Mesendoderm (in vitro differentiated cells): ENCODE data around the gene EHD1.

Experiments
- DNase-seq: peaks from one replicate; pipeline ENCODE4 v3.0.0; 2013
- H2AK5ac ChIP-seq: 2 replicates; pipeline ENCODE4 v1.6.1; 2013; ENCODE audit warnings: low read length, inconsistent platforms
- H2BK120ac ChIP-seq: 2 replicates; pipeline ENCODE4 v1.6.1; 2013; ENCODE audit warnings: low read depth, mild to moderate bottlenecking, low read length, moderate library complexity, mixed read lengths
- H2BK15ac ChIP-seq: replicated peaks from 2 replicates; pipeline ENCODE4 v1.6.1; 2013; ENCODE audit warnings: low read depth, mild to moderate bottlenecking, moderate library complexity
- H2BK5ac ChIP-seq: 2 replicates; pipeline ENCODE4 v1.6.1; 2013; ENCODE audit warnings: low read length, inconsistent platforms
- H3K18ac ChIP-seq: 2 replicates; pipeline ENCODE4 v1.6.1; 2013; ENCODE audit warnings: mild to moderate bottlenecking, low read length, mixed read lengths
- H3K23ac ChIP-seq: one replicate; pipeline ENCODE4 v1.6.1; 2013; ENCODE audit warnings: low read length
- H3K27ac ChIP-seq: 2 replicates; pipeline ENCODE4 v1.5.1; 2013; ENCODE audit warnings: low read depth, mild to moderate bottlenecking, inconsistent platforms, low read length, moderate library complexity
- H3K27me3 ChIP-seq: 2 replicates; pipeline ENCODE4 v1.6.1; 2013; ENCODE audit warnings: low read length, control low read depth, mild to moderate bottlenecking, inconsistent platforms; ENCODE audit not compliant: insufficient read depth, poor library complexity
- H3K36me3 ChIP-seq: 2 replicates; pipeline ENCODE4 v1.6.1; 2013; ENCODE audit warnings: low read length, inconsistent platforms; ENCODE audit not compliant: control insufficient read depth, insufficient read depth
- H3K4ac ChIP-seq: one replicate; pipeline ENCODE4 v1.6.1; 2013; ENCODE audit warnings: low read depth, mild to moderate bottlenecking, low read length, moderate library complexity
- H3K4me1 ChIP-seq: 2 replicates; pipeline ENCODE4 v1.6.1; 2013; ENCODE audit warnings: low read depth, low read length, inconsistent platforms; ENCODE audit not compliant: control insufficient read depth
- H3K4me2 ChIP-seq: 2 replicates; pipeline ENCODE4 v1.6.1; 2013; ENCODE audit warnings: low read length
- H3K4me3 ChIP-seq: 2 replicates; pipeline ENCODE4 v1.5.1; 2013; ENCODE audit warnings: mild to moderate bottlenecking, low read length
- H3K56ac ChIP-seq: one replicate; pipeline ENCODE4 v1.6.1; 2013; ENCODE audit warnings: low read length
- H3K79me1 ChIP-seq: 2 replicates; pipeline ENCODE4 v1.6.1; 2013; ENCODE audit warnings: low read length, inconsistent platforms
- H3K79me2 ChIP-seq: 2 replicates; pipeline ENCODE4 v1.6.1; 2013; ENCODE audit warnings: mild to moderate bottlenecking, low read length; ENCODE audit not compliant: control insufficient read depth, insufficient read depth
- H3K9ac ChIP-seq: 2 replicates; pipeline ENCODE4 v1.6.1; 2013; ENCODE audit warnings: low read length, inconsistent platforms
- H4K5ac ChIP-seq: one replicate; pipeline ENCODE4 v1.6.1; 2013; ENCODE audit warnings: low read length
- H4K8ac ChIP-seq: one replicate; pipeline ENCODE4 v1.6.1; 2013; ENCODE audit warnings: low read depth, mild to moderate bottlenecking, control low read depth, low read length, moderate library complexity
- WGBS: extraction: QIAGEN DNeasy Blood & Tissue Kit; methylation state at CpG from one replicate; pipeline ENCODE4 v1.1.7; 2013; ENCODE audit warnings: low lambda C conversion rate, missing lambda C conversion rate; ENCODE audit not compliant: insufficient coverage; ENCODE audit errors: extremely low coverage; 5-methylcytosine and 5-hydroxymethylcytosine counted together

The EHD1 gene

GRCh38 chr11:64863391-64864060 is 14.9 kb downstream of the EHD1 start:
- H3K4me2 ChIP-seq = no peak overlapping the region
- H3K27ac ChIP-seq = no peak overlapping the region
- H3K4me1 ChIP-seq = no peaks in the 10 kb centered on the region
- H3K79me2 ChIP-seq = no peaks in the 10 kb centered on the region
- no peak overlapping the region for H3K18ac ChIP-seq
- H4K5ac ChIP-seq = no peak overlapping the region
- H3K4me3 ChIP-seq = no peak overlapping the region
- no peak overlapping the region for H3K4ac ChIP-seq
- H2AK5ac ChIP-seq = no peak overlapping the region
- no peak overlapping the region for H3K9ac ChIP-seq
- no peak overlapping the region for H2BK5ac ChIP-seq
- no peaks in the 10 kb centered on the region for H3K36me3 ChIP-seq
- H3K23ac ChIP-seq = no peak overlapping the region
- no peak overlapping the region for H2BK15ac ChIP-seq
- H3K27me3 ChIP-seq = no peaks in the 10 kb centered on the region
- DNase-seq = no peak
- H3K79me1 ChIP-seq = peaks cover 6% of the 10 kb centered on the region
- no CpG with 5 or more reads among the region's 23 CpGs for WGBS
- H2BK120ac ChIP-seq = no peak overlapping the region
- no peak overlapping the region for H4K8ac ChIP-seq
- no peak overlapping the region for H3K56ac ChIP-seq

- H3K4me1 ChIP-seq = no peaks in the 10 kb centered on the region
- H2AK5ac ChIP-seq = no peak overlapping the region
Observed at GRCh38 chr11:64862987-64863390, 15.4 kb downstream of the EHD1 start.

GRCh38 chr11:64861227-64861975 is 17.0 kb downstream of the EHD1 start:
- Histone ChIP-seq H3K79me1 (peaks cover 5% of the 10 kb centered on the region), H2BK15ac (no peak overlapping the region), H4K5ac (no peak overlapping the region), H3K4me3 (no peak overlapping the region), H2AK5ac (no peak overlapping the region), H3K18ac (no peak overlapping the region), H3K4ac (no peak overlapping the region), H2BK120ac (no peak overlapping the region), H3K4me1 (no peaks in the 10 kb centered on the region), H2BK5ac (no peak overlapping the region), H3K36me3 (no peaks in the 10 kb centered on the region), H3K56ac (no peak overlapping the region), H3K23ac (no peak overlapping the region), H3K4me2 (no peak overlapping the region), H3K9ac (no peak overlapping the region), H3K27ac (no peak overlapping the region), H3K79me2 (no peaks in the 10 kb centered on the region), H3K27me3 (no peaks in the 10 kb centered on the region), H4K8ac (no peak overlapping the region)
- no peak for DNase-seq
- WGBS = no CpG with 5 or more reads among the region's 6 CpGs

More at GRCh38 chr11:64862987-64863390, 15.4 kb downstream of the EHD1 start:
- no peak overlapping the region for H4K5ac ChIP-seq
- no peak overlapping the region for H2BK15ac ChIP-seq
- H3K79me2 ChIP-seq = no peaks in the 10 kb centered on the region
- H3K56ac ChIP-seq = peak overlapping the region; percentile 10
- H3K4me3 ChIP-seq = no peak overlapping the region
- no peaks in the 10 kb centered on the region for H3K27me3 ChIP-seq
- H3K79me1 ChIP-seq = peaks cover 5% of the 10 kb centered on the region
- H3K4ac ChIP-seq = no peak overlapping the region
- no peak overlapping the region for H2BK5ac ChIP-seq
- H4K8ac ChIP-seq = no peak overlapping the region
- no peaks in the 10 kb centered on the region for H3K36me3 ChIP-seq
- no CpG with 5 or more reads among the region's 9 CpGs for WGBS
- H3K18ac ChIP-seq = no peak overlapping the region
- no peak for DNase-seq
- H2BK120ac ChIP-seq = no peak overlapping the region
- H3K9ac ChIP-seq = no peak overlapping the region
- H3K23ac ChIP-seq = no peak overlapping the region
- H3K27ac ChIP-seq = no peak overlapping the region
- no peak overlapping the region for H3K4me2 ChIP-seq

GRCh38 chr11:64859542-64860414 is 18.6 kb downstream of the EHD1 start:
- Histone ChIP-seq H3K56ac (no peak overlapping the region), H3K9ac (no peak overlapping the region), H3K4me3 (no peak overlapping the region), H3K27me3 (no peaks in the 10 kb centered on the region), H3K4me1 (no peaks in the 10 kb centered on the region), H4K5ac (no peak overlapping the region), H3K4ac (no peak overlapping the region), H3K4me2 (no peak overlapping the region), H3K18ac (no peak overlapping the region), H2BK15ac (no peak overlapping the region), H3K36me3 (no peaks in the 10 kb centered on the region), H3K27ac (no peak overlapping the region), H4K8ac (no peak overlapping the region), H2BK120ac (no peak overlapping the region), H2AK5ac (no peak overlapping the region), H3K79me2 (no peaks in the 10 kb centered on the region), H3K79me1 (no peaks in the 10 kb centered on the region), H2BK5ac (no peak overlapping the region), H3K23ac (no peak overlapping the region)
- no CpG with 5 or more reads among the region's 33 CpGs for WGBS
- no peak for DNase-seq

- no peak overlapping the region for H2BK5ac ChIP-seq
- H2BK15ac ChIP-seq = no peak overlapping the region
- no peak overlapping the region for H3K4ac ChIP-seq
- no peak overlapping the region for H3K18ac ChIP-seq
- H2AK5ac ChIP-seq = no peak overlapping the region
- H3K4me3 ChIP-seq = no peak overlapping the region
- H3K27me3 ChIP-seq = no peaks in the 10 kb centered on the region
- H3K4me2 ChIP-seq = no peak overlapping the region
- no peak overlapping the region for H3K27ac ChIP-seq
- H4K5ac ChIP-seq = no peak overlapping the region
- H3K79me2 ChIP-seq = no peaks in the 10 kb centered on the region
- no peak overlapping the region for H3K23ac ChIP-seq
- DNase-seq = no peak
- H3K4me1 ChIP-seq = no peaks in the 10 kb centered on the region
- H3K9ac ChIP-seq = no peak overlapping the region
- no peaks in the 10 kb centered on the region for H3K79me1 ChIP-seq
- no CpG with 5 or more reads among the region's 19 CpGs for WGBS
- H3K36me3 ChIP-seq = no peaks in the 10 kb centered on the region
- H3K56ac ChIP-seq = no peak overlapping the region
- H2BK120ac ChIP-seq = no peak overlapping the region
- no peak overlapping the region for H4K8ac ChIP-seq
Observed at GRCh38 chr11:64858467-64859263, 19.8 kb downstream of the EHD1 start.
